Measurements from ENCODE around the gene DNAJA4. TPM values are rescaled to one million over a fixed set of nuclear protein-coding genes. Genes with fewer than 3 reads are reported as not detected.
A peak's percentile ranks its signal among the peaks of the same experiment; 100 is the strongest.

DNAJA4 gene
- total and polyA plus RNA-seq, 2 of the 13 experiments (the other 11 are each of a cell fraction or from before 2014, with no cell fraction given), result not detected

DNA sequence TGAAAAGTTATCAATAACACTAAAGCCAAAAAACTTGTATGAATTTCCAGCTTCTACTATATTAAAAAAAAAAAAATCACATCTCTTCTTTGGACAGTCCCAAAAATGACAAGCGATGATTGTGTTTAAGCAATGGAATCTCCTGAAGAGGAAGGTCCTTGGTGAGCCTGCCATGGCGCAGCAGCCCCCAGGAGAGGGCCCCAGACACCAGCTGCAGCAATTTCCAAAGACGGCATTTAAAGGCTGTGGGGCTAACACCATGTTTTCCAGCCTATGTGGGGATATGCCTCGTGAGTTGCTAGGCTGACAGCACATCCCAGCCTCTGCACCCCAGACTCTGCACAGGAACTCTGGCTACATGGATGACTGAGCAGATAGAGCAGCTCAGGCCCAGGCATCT is 20.4 kb downstream of the DNAJA4 start:
- Histone ChIP-seq H3K36me3 (replicated peaks in 1 of 2; ENCODE audit: control insufficient read depth in 1 of 2, insufficient read depth in 2 of 2, low read length in 2 of 2) (peaks cover 9 to 73% of the 10 kb centered on the region in 2 experiments), H2AFZ (ENCODE audit: low read length) (no peak overlapping the region), H3K4me2 (ENCODE audit: low read depth, low read length) (no peak overlapping the region), H3K9ac (ENCODE audit: insufficient read depth, low read depth, low read length) (no peak overlapping the region), H3K27me3 (ENCODE audit: control insufficient read depth in 1 of 2, insufficient read depth in 2 of 2, low read length in 2 of 2) (no peaks in the 10 kb centered on the region), H3K4me1 (ENCODE audit: insufficient read depth, low read length) (no peaks in the 10 kb centered on the region), H3K9me3 (ENCODE audit: low read length) (no peaks in the 10 kb centered on the region), H4K20me1 (ENCODE audit: insufficient read depth, low read length) (no peaks in the 10 kb centered on the region), H3K27ac (ENCODE audit: extremely low read length, insufficient read depth, low read length) (no peak overlapping the region), H3K79me2 (ENCODE audit: insufficient read depth, low read length) (no peaks in the 10 kb centered on the region), H3K4me3 (replicated peaks in 1 of 3; ENCODE audit: insufficient read depth in 1 of 3, low read depth in 2 of 3, low read length in 3 of 3) (no peak overlapping the region)
- in situ Hi-C loops (cut with HindIII; ENCODE audit: extremely low pct_ligation_motif_present, low pct_unique_long_range_greater_than_20kb), result no loop called here
- TF ChIP-seq, protein P1, sequence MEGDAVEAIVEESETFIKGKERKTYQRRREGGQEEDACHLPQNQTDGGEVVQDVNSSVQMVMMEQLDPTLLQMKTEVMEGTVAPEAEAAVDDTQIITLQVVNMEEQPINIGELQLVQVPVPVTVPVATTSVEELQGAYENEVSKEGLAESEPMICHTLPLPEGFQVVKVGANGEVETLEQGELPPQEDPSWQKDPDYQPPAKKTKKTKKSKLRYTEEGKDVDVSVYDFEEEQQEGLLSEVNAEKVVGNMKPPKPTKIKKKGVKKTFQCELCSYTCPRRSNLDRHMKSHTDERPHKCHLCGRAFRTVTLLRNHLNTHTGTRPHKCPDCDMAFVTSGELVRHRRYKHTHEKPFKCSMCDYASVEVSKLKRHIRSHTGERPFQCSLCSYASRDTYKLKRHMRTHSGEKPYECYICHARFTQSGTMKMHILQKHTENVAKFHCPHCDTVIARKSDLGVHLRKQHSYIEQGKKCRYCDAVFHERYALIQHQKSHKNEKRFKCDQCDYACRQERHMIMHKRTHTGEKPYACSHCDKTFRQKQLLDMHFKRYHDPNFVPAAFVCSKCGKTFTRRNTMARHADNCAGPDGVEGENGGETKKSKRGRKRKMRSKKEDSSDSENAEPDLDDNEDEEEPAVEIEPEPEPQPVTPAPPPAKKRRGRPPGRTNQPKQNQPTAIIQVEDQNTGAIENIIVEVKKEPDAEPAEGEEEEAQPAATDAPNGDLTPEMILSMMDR (CRISPR knock-in tag; IDR thresholded peaks at IDR 0.05), result peak; percentile 22; the same call in 1 of the 2 replicates
- TF ChIP-seq, protein P2, sequence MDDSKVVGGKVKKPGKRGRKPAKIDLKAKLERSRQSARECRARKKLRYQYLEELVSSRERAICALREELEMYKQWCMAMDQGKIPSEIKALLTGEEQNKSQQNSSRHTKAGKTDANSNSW (CRISPR knock-in tag; IDR thresholded peaks at IDR 0.05; ENCODE audit: borderline replicate concordance), result no peak
- WGBS (ENCODE audit: low lambda C conversion rate), result 98% methylated on average over 4 of the region's 4 CpGs
- POLR2A ChIA-PET, result no interaction called here
- FAIRE-seq, result no peak
- no peak for ATAC-seq
- CTCF ChIA-PET (ENCODE audit: low intra/inter-chr PET ratio, low total read pairs), result no interaction called here
- no peak for DNase-seq (ENCODE audit: low spot score)
- intact Hi-C loops (cut with micrococcal nuclease; ENCODE audit: unreplicated experiment), result no loop called here
- no TSS peak for BruUV-seq (replicated peaks)

DNA sequence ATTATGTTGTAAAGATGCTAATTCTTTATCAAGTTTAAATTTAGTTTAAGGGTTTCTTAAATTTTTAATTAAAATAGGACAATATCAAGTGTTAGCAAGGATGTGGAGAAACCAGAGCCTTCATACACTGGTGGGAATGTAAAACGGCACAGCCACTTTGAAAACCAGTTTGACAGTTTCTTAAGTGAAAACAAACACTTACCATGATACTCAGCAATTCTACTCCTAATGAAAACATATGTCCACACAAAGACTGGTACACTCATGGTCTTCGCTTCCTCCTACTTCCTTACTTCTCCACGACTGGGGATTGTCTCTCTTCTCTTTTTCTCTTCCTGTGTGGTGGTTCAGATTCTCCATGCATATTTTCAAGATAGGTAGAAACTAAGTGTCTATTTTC is 25.9 kb downstream of the DNAJA4 start:
- H3K4me1 ChIP-seq (ENCODE audit: insufficient read depth, low read length), result peaks cover 3% of the 10 kb centered on the region
- no peaks in the 10 kb centered on the region for H3K79me2 ChIP-seq (ENCODE audit: insufficient read depth, low read length)
- H3K27me3 ChIP-seq (ENCODE audit: control insufficient read depth in 1 of 2, insufficient read depth in 2 of 2, low read length in 2 of 2), result no peaks in the 10 kb centered on the region
- intact Hi-C loops (cut with micrococcal nuclease; ENCODE audit: unreplicated experiment) (no loop called here), in situ Hi-C loops (cut with HindIII; ENCODE audit: extremely low pct_ligation_motif_present, low pct_unique_long_range_greater_than_20kb) (no loop called here)
- no peak overlapping the region for H3K4me2 ChIP-seq (ENCODE audit: low read depth, low read length)
- TF ChIP-seq HMGA1 (CRISPR knock-in tag; conservative IDR thresholded peaks at IDR 0.05), result no peak
- TF ChIP-seq, protein P3, sequence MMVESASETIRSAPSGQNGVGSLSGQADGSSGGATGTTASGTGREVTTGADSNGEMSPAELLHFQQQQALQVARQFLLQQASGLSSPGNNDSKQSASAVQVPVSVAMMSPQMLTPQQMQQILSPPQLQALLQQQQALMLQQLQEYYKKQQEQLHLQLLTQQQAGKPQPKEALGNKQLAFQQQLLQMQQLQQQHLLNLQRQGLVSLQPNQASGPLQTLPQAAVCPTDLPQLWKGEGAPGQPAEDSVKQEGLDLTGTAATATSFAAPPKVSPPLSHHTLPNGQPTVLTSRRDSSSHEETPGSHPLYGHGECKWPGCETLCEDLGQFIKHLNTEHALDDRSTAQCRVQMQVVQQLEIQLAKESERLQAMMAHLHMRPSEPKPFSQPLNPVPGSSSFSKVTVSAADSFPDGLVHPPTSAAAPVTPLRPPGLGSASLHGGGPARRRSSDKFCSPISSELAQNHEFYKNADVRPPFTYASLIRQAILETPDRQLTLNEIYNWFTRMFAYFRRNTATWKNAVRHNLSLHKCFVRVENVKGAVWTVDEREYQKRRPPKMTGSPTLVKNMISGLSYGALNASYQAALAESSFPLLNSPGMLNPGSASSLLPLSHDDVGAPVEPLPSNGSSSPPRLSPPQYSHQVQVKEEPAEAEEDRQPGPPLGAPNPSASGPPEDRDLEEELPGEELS (CRISPR knock-in tag; IDR thresholded peaks at IDR 0.05), result no peak
- no peak for TF ChIP-seq ZNF644 (CRISPR knock-in tag; IDR thresholded peaks at IDR 0.05; ENCODE audit: low read depth)
- TF ChIP-seq, protein P4, sequence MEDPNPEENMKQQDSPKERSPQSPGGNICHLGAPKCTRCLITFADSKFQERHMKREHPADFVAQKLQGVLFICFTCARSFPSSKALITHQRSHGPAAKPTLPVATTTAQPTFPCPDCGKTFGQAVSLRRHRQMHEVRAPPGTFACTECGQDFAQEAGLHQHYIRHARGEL (CRISPR knock-in tag; IDR thresholded peaks at IDR 0.05), result no peak
- no peak for DNase-seq (ENCODE audit: low spot score)
- ChIA-PET POLR2A (no interaction called here), CTCF (ENCODE audit: low intra/inter-chr PET ratio, low total read pairs) (no interaction called here)
- H3K27ac ChIP-seq (ENCODE audit: extremely low read length, insufficient read depth, low read length), result no peak overlapping the region
- H3K9ac ChIP-seq (ENCODE audit: insufficient read depth, low read depth, low read length), result no peak overlapping the region
- H4K20me1 ChIP-seq (ENCODE audit: insufficient read depth, low read length), result no peaks in the 10 kb centered on the region
- no peaks in the 10 kb centered on the region for H3K9me3 ChIP-seq (ENCODE audit: low read length)
- BruUV-seq (replicated peaks), result no TSS peak
- H3K36me3 ChIP-seq (replicated peaks in 1 of 2; ENCODE audit: control insufficient read depth in 1 of 2, insufficient read depth in 2 of 2, low read length in 2 of 2), result peaks cover 12 to 71% of the 10 kb centered on the region in 2 experiments
- no peak overlapping the region for H3K4me3 ChIP-seq (replicated peaks in 1 of 3; ENCODE audit: insufficient read depth in 1 of 3, low read depth in 2 of 3, low read length in 3 of 3)
- FAIRE-seq, result no peak
- ATAC-seq, result no peak
- WGBS (ENCODE audit: low lambda C conversion rate), result 94% methylated on average over 3 of the region's 3 CpGs
- H2AFZ ChIP-seq (ENCODE audit: low read length), result no peak overlapping the region

All from HepG2 (cell line).